Neuronal stem cell (in vitro differentiated cells): ENCODE data around the gene PDE4C.

Experiments
- DNase-seq: peaks from one replicate; pipeline ENCODE4 v3.0.0-alpha.2; 2013; ENCODE audit warnings: low spot score
- H2AFZ ChIP-seq: one replicate; pipeline ENCODE4 v1.6.1; 2013; ENCODE audit warnings: mild to moderate bottlenecking, low read length, inconsistent platforms
- H2AK5ac ChIP-seq: 2 replicates; pipeline ENCODE4 v1.6.1; 2013; ENCODE audit warnings: low read depth, mild to moderate bottlenecking, inconsistent platforms, low read length, moderate library complexity, mixed read lengths
- H2BK120ac ChIP-seq: 2 replicates; pipeline ENCODE4 v1.6.1; 2013; ENCODE audit warnings: low read depth, mild to moderate bottlenecking, inconsistent platforms, low read length, moderate library complexity, mixed read lengths
- H2BK12ac ChIP-seq: one replicate; pipeline ENCODE4 v1.6.1; 2013; ENCODE audit warnings: low read length, inconsistent platforms
- H2BK15ac ChIP-seq: 2 replicates; pipeline ENCODE4 v1.6.1; 2013; ENCODE audit warnings: mild to moderate bottlenecking, low read length, inconsistent platforms, mixed read lengths
- H2BK5ac ChIP-seq: one replicate; pipeline ENCODE4 v1.6.1; 2013; ENCODE audit warnings: inconsistent platforms, mild to moderate bottlenecking, low read length, moderate library complexity
- H3K14ac ChIP-seq: one replicate; pipeline ENCODE4 v1.6.1; 2013; ENCODE audit warnings: low read length, inconsistent platforms
- H3K18ac ChIP-seq: 2 replicates; pipeline ENCODE4 v1.6.1; 2013; ENCODE audit warnings: low read length, inconsistent platforms
- H3K23ac ChIP-seq: 2 replicates; pipeline ENCODE4 v1.6.1; 2013; ENCODE audit warnings: low read depth, mild to moderate bottlenecking, mixed read lengths, low read length, inconsistent platforms; ENCODE audit not compliant: poor library complexity
- H3K27ac ChIP-seq: replicated peaks from 3 replicates; pipeline ENCODE4 v1.5.1; 2013; ENCODE audit warnings: low read length, inconsistent platforms
- H3K27me3 ChIP-seq, 3 experiments: 2 replicates each; pipeline ENCODE4 v1.6.1; 2013; ENCODE audit warnings: low read length in 3 of 3, mild to moderate bottlenecking in 2 of 3, inconsistent platforms in 1 of 3, low read depth in 1 of 3, mixed read lengths in 1 of 3, moderate library complexity in 1 of 3; ENCODE audit not compliant: control insufficient read depth in 3 of 3, insufficient read depth in 3 of 3
- H3K36me3 ChIP-seq, 2 donors: replicated peaks in 1 of 2; 2 replicates each; pipeline ENCODE4 v1.6.1; 2013; ENCODE audit warnings: low read length in 2 of 2; ENCODE audit not compliant: control insufficient read depth in 2 of 2, insufficient read depth in 2 of 2
- H3K4ac ChIP-seq: 2 replicates; pipeline ENCODE4 v1.6.1; 2013; ENCODE audit warnings: inconsistent platforms, mild to moderate bottlenecking, low read length, moderate library complexity
- H3K4me1 ChIP-seq, 2 donors: 1 replicate in 1 of 2; 2 replicates in 1 of 2; pipeline ENCODE4 v1.6.1; 2013; ENCODE audit warnings: low read length in 2 of 2, low read depth in 1 of 2; ENCODE audit not compliant: control insufficient read depth in 2 of 2, insufficient read depth in 1 of 2
- H3K4me2 ChIP-seq: one replicate; pipeline ENCODE4 v1.6.1; 2013; ENCODE audit warnings: mild to moderate bottlenecking, low read length, inconsistent platforms; ENCODE audit not compliant: insufficient read depth, poor library complexity, severe bottlenecking
- H3K4me3 ChIP-seq, 2 donors: 2 replicates each; pipeline ENCODE4 v1.5.1; 2013; ENCODE audit warnings: low read length in 2 of 2, mild to moderate bottlenecking in 2 of 2, inconsistent platforms in 1 of 2, moderate library complexity in 1 of 2
- H3K79me1 ChIP-seq: one replicate; pipeline ENCODE4 v1.6.1; 2013; ENCODE audit warnings: low read depth, mild to moderate bottlenecking, inconsistent platforms, low read length, moderate library complexity
- H3K9ac ChIP-seq: one replicate; pipeline ENCODE4 v1.6.1; 2013; ENCODE audit warnings: mild to moderate bottlenecking, low read depth, low read length, inconsistent platforms; ENCODE audit not compliant: poor library complexity
- H3K9me3 ChIP-seq, 2 donors: replicated peaks in 1 of 2; 2 replicates each; pipeline versions ENCODE3 to v1.6.1; 2013; ENCODE audit warnings: low read length in 2 of 2, mild to moderate bottlenecking in 2 of 2, inconsistent platforms in 1 of 2, low read depth in 1 of 2, mixed read lengths in 1 of 2, moderate library complexity in 1 of 2; ENCODE audit not compliant: control insufficient read depth in 2 of 2, insufficient read depth in 1 of 2
- H4K8ac ChIP-seq: one replicate; pipeline ENCODE4 v1.6.1; 2013; ENCODE audit warnings: low read depth, mild to moderate bottlenecking, inconsistent platforms, low read length, moderate library complexity
- H4K91ac ChIP-seq: one replicate; pipeline ENCODE4 v1.6.1; 2013; ENCODE audit warnings: low read length, low read depth, mild to moderate bottlenecking, inconsistent platforms; ENCODE audit not compliant: poor library complexity
- WGBS, 2 donors: extraction: QIAGEN DNeasy Blood & Tissue Kit; methylation state at CpG; one replicate each; pipeline ENCODE4 v1.1.7; 2013; ENCODE audit warnings: missing lambda C conversion rate in 2 of 2, mixed read lengths in 1 of 2; ENCODE audit not compliant: insufficient read length in 2 of 2, insufficient replicate concordance in 1 of 2; ENCODE audit errors: extremely low coverage in 2 of 2; 5-methylcytosine and 5-hydroxymethylcytosine counted together

The PDE4C gene

GRCh38 chr19:18223860-18224524 lies 2.2 kb downstream of the PDE4C start:
- peak overlapping the region; percentile 60 to 85 for H3K4me3 ChIP-seq
- H4K8ac ChIP-seq, result no peak overlapping the region
- no peak overlapping the region for H2BK5ac ChIP-seq
- H3K79me1 ChIP-seq, result no peaks in the 10 kb centered on the region
- no CpG with 5 or more reads among the region's 39 CpGs for WGBS, 2 donors
- no peak overlapping the region for H3K4ac ChIP-seq
- no peak overlapping the region for H2AK5ac ChIP-seq
- peak overlapping the region; percentile 71 for H3K9ac ChIP-seq
- H3K18ac ChIP-seq, result peak overlapping the region; percentile 96
- no peak overlapping the region for H2BK15ac ChIP-seq
- H3K36me3 ChIP-seq, result no peaks in the 10 kb centered on the region
- no peak overlapping the region for H2BK12ac ChIP-seq
- no peak overlapping the region for H3K27ac ChIP-seq
- H2AFZ ChIP-seq, result peak overlapping the region; percentile 94
- peak; percentile 62 for DNase-seq
- peak overlapping the region; percentile 3 for H3K14ac ChIP-seq
- no peak overlapping the region for H3K23ac ChIP-seq
- H3K4me1 ChIP-seq, result peaks cover 4 to 14% of the 10 kb centered on the region in 2 donors
- H3K9me3 ChIP-seq, result peaks cover 0 to 5% of the 10 kb centered on the region in 2 donors
- peak overlapping the region; percentile 86 for H3K4me2 ChIP-seq
- peaks cover 12 to 47% (median 43%) of the 10 kb centered on the region in 3 experiments for H3K27me3 ChIP-seq
- no peak overlapping the region for H4K91ac ChIP-seq
- H2BK120ac ChIP-seq, result no peak overlapping the region

DNA sequence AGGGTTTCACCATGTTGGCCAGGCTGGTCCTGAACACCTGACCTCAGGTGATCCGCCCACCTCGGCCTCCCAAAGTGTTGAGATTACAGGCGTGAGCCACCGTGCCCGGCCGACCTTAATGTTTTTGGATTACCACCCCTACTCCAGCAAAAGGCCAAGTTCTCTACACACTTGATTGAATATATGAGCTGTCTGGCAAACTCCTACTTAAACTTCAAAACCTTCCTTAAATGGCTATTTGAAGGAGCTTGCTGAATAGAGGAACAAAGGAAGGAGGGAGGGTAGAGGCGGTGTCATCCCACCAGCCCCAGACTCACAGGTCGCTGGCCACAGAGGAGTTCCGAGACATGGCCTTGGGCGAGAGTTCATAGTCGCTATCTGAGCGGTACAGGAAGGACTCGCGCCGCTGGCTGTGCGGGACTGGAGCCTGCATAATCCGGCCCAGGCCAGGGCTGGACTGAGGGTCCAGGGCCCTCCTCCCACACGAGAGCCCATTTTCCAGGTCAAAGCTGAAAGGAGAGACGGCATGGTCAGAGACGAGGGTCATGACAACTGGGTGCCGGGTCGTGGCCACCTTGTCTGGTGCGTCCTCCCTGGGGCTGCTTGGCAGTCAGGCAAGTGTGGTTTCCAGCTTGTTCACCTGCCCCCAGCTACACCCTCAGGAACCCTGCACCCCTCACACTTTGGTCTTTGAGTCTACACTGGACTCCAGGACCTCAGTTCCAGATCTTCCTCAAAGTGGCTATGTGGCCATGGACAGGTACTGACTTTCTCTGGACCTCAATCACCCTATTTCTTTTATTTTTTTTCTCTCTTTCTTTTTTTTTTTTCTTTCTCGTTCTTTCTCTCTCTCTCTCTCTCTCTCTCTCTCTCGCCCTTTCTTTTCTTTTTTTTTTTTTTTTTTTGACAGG lies 4.2 kb downstream of the PDE4C start:
- no peak overlapping the region for H3K4me2 ChIP-seq
- no peaks in the 10 kb centered on the region for H3K79me1 ChIP-seq
- peak overlapping the region; percentile 47 for H3K4ac ChIP-seq
- peaks cover 0 to 5% of the 10 kb centered on the region in 2 donors for H3K9me3 ChIP-seq
- no CpG with 5 or more reads among the region's 25 CpGs for WGBS, 2 donors
- H3K23ac ChIP-seq, result peak overlapping the region; percentile 77
- H3K4me3 ChIP-seq, result no peak overlapping the region
- peak overlapping the region; percentile 61 for H2AK5ac ChIP-seq
- no peak overlapping the region for H3K18ac ChIP-seq
- H2AFZ ChIP-seq, result no peak overlapping the region
- no peak overlapping the region for H2BK15ac ChIP-seq
- peaks cover 12 to 56% (median 38%) of the 10 kb centered on the region in 3 experiments for H3K27me3 ChIP-seq
- H2BK12ac ChIP-seq, result peak overlapping the region; percentile 54
- H3K4me1 ChIP-seq, result peaks cover 4 to 14% of the 10 kb centered on the region in 2 donors
- DNase-seq, result no peak
- no peak overlapping the region for H3K27ac ChIP-seq
- H4K8ac ChIP-seq, result no peak overlapping the region
- no peak overlapping the region for H4K91ac ChIP-seq
- peak overlapping the region; percentile 67 for H2BK120ac ChIP-seq
- H3K14ac ChIP-seq, result no peak overlapping the region
- H3K36me3 ChIP-seq, result no peaks in the 10 kb centered on the region
- no peak overlapping the region for H3K9ac ChIP-seq
- H2BK5ac ChIP-seq, result no peak overlapping the region

DNA sequence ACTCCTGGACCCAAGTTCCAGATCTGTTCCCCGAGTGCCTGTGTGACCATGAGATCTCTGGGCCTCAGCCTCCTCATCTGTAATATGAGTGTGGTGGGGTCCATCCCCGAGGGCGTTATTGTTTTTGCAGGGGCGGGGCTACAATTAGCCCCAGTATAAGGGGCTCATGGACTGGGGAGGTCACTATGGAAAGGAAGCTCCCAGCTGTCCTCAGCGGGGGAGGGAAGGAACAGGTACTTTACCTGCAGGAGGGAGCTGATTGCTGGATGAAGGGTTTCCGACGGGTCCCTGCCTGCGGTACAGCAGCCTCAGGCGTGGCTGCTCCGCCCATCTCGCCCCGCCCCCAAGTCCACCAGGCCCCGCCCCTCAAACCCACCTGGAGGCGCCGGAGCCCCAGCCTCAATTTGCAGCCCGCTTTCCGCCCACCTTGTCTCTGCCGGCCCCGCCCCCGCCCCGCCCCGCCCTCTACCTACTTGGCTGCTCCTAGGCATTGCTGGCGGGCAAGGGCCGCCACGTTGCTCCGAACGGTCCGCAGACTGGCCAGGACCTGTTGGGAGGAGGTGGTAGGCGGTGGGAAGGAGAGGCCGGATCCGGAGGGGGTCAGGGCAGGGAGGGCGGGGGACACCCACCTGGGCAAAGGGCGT lies 5.5 kb downstream of the PDE4C start:
- Histone ChIP-seq H2BK120ac (no peak overlapping the region), H3K18ac (peak overlapping the region; percentile 81), H3K27ac (no peak overlapping the region), H3K27me3 (peaks cover 11 to 45% (median 25%) of the 10 kb centered on the region in 3 experiments), H4K8ac (no peak overlapping the region), H3K4me1 (peaks cover 4 to 12% of the 10 kb centered on the region in 2 donors), H3K4me3 (no peak overlapping the region), H2BK15ac (no peak overlapping the region), H3K79me1 (no peaks in the 10 kb centered on the region), H2BK12ac (no peak overlapping the region), H3K23ac (peak overlapping the region; percentile 73), H2AFZ (no peak overlapping the region), H3K36me3 (no peaks in the 10 kb centered on the region), H2AK5ac (peak overlapping the region; percentile 40), H3K9me3 (peaks cover 0 to 5% of the 10 kb centered on the region in 2 donors), H3K9ac (no peak overlapping the region), H4K91ac (no peak overlapping the region), H3K4me2 (peak overlapping the region; percentile 11), H3K4ac (no peak overlapping the region), H3K14ac (no peak overlapping the region), H2BK5ac (no peak overlapping the region)
- no CpG with 5 or more reads among the region's 33 CpGs for WGBS, 2 donors
- DNase-seq, result no peak
